Panc1 (cell line): ENCODE data around the gene SLC7A9.

Experiments
- SIN3A ChIP-seq: IDR thresholded peaks from 2 replicates; pipeline ENCODE4 v1.6.1; 2012; ENCODE audit warnings: low read depth, mild to moderate bottlenecking, low read length, moderate library complexity, borderline replicate concordance; ENCODE audit not compliant: insufficient read depth
- TF ChIP-seq, protein P1 (sequence below): fragments of 450-650 bp; IDR thresholded peaks from 2 replicates; pipeline ENCODE4 v1.5.1; 2017; ENCODE audit warnings: mild to moderate bottlenecking
- TF ChIP-seq, protein P2 (sequence below), 2 experiments: IDR thresholded peaks; 2 replicates each; pipeline ENCODE4 v1.6.1; 2011 to 2012; ENCODE audit warnings: low read depth in 2 of 2, control low read depth in 1 of 2, low read length in 1 of 2, mild to moderate bottlenecking in 1 of 2, moderate library complexity in 1 of 2; ENCODE audit not compliant: insufficient read depth in 1 of 2

DNA sequence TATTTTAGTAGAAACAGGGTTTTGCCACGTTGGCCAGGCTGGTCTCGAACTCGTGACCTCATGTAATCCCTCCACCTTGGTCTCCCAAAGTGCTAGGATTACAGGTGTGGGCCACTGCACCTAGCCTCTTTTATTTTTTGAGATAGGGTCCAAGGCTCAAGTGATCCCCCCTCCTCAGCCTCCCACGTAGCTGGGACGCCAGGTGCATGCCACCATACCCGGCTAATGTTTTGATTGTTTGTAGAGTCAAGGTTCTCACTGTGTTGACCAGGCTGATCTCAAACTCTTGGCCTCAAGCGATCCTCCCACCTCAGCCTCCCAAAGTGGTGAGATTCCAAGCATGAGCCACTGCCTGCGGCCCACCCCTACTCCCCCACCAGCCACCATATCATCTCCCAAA lies 6.3 kb downstream of the SLC7A9 start:
- TF ChIP-seq, protein P1, sequence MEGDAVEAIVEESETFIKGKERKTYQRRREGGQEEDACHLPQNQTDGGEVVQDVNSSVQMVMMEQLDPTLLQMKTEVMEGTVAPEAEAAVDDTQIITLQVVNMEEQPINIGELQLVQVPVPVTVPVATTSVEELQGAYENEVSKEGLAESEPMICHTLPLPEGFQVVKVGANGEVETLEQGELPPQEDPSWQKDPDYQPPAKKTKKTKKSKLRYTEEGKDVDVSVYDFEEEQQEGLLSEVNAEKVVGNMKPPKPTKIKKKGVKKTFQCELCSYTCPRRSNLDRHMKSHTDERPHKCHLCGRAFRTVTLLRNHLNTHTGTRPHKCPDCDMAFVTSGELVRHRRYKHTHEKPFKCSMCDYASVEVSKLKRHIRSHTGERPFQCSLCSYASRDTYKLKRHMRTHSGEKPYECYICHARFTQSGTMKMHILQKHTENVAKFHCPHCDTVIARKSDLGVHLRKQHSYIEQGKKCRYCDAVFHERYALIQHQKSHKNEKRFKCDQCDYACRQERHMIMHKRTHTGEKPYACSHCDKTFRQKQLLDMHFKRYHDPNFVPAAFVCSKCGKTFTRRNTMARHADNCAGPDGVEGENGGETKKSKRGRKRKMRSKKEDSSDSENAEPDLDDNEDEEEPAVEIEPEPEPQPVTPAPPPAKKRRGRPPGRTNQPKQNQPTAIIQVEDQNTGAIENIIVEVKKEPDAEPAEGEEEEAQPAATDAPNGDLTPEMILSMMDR: no peak
- TF ChIP-seq, protein P2, sequence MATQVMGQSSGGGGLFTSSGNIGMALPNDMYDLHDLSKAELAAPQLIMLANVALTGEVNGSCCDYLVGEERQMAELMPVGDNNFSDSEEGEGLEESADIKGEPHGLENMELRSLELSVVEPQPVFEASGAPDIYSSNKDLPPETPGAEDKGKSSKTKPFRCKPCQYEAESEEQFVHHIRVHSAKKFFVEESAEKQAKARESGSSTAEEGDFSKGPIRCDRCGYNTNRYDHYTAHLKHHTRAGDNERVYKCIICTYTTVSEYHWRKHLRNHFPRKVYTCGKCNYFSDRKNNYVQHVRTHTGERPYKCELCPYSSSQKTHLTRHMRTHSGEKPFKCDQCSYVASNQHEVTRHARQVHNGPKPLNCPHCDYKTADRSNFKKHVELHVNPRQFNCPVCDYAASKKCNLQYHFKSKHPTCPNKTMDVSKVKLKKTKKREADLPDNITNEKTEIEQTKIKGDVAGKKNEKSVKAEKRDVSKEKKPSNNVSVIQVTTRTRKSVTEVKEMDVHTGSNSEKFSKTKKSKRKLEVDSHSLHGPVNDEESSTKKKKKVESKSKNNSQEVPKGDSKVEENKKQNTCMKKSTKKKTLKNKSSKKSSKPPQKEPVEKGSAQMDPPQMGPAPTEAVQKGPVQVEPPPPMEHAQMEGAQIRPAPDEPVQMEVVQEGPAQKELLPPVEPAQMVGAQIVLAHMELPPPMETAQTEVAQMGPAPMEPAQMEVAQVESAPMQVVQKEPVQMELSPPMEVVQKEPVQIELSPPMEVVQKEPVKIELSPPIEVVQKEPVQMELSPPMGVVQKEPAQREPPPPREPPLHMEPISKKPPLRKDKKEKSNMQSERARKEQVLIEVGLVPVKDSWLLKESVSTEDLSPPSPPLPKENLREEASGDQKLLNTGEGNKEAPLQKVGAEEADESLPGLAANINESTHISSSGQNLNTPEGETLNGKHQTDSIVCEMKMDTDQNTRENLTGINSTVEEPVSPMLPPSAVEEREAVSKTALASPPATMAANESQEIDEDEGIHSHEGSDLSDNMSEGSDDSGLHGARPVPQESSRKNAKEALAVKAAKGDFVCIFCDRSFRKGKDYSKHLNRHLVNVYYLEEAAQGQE (IDR thresholded peaks at IDR 0.05; ENCODE audit: insufficient read depth in 1 of 2, low read depth in 2 of 2, low read length in 1 of 2): no peak
- TF ChIP-seq SIN3A: no peak
